GM18499 (cell line): Measurements from ENCODE around the gene TAMM41.
"Not testable (repeated sequence)": the region's sequence is repeated elsewhere in the genome, so short reads cannot be mapped to it uniquely, and the experiment has no call there.

Source experiments
- ATAC-seq: cut with Tn5 transposase; IDR thresholded peaks from one replicate; pipeline ENCODE4 v1.9.1; 2021; ENCODE audit warnings: moderate number of reproducible peaks; ENCODE audit not compliant: insufficient read depth, unreplicated experiment

Gene TAMM41

GRCh38 chr3:11818033-11818432 is 28.7 kb downstream of the TAMM41 start:
- no peak for ATAC-seq

- no peak for ATAC-seq
Observed at GRCh38 chr3:11815111-11815510, 31.6 kb downstream of the TAMM41 start.

- ATAC-seq = no peak
Observed at GRCh38 chr3:11814663-11815062, 32.0 kb downstream of the TAMM41 start.

- no peak for ATAC-seq
Observed at GRCh38 chr3:11810276-11810675, 36.4 kb downstream of the TAMM41 start.

- no peak for ATAC-seq
Observed at GRCh38 chr3:11808231-11808630, 38.5 kb downstream of the TAMM41 start.

GRCh38 chr3:11807686-11808085 is 39.0 kb downstream of the TAMM41 start:
- no peak for ATAC-seq

GRCh38 chr3:11805716-11806115 is 41.0 kb downstream of the TAMM41 start:
- ATAC-seq = no peak

GRCh38 chr3:11803977-11804892 is 42.5 kb downstream of the TAMM41 start:
- no peak for ATAC-seq

GRCh38 chr3:11799791-11800190 is 46.9 kb downstream of the TAMM41 start:
- no peak for ATAC-seq

GRCh38 chr3:11794927-11795326 is 51.8 kb downstream of the TAMM41 start:
- no peak for ATAC-seq

GRCh38 chr3:11791339-11792200 is 55.1 kb downstream of the TAMM41 start:
- no peak for ATAC-seq

GRCh38 chr3:11789412-11789811 is 57.3 kb downstream of the TAMM41 start:
- no peak for ATAC-seq

GRCh38 chr3:11784971-11785377 is 61.7 kb downstream of the TAMM41 start:
- no peak for ATAC-seq

- ATAC-seq = no peak
Observed at GRCh38 chr3:11780341-11780740, 66.3 kb downstream of the TAMM41 start.

- ATAC-seq = no peak
Observed at GRCh38 chr3:11779626-11780025, 67.1 kb downstream of the TAMM41 start.

- no peak for ATAC-seq
Observed at GRCh38 chr3:11778248-11778647, 68.4 kb downstream of the TAMM41 start.

GRCh38 chr3:11776346-11776745 is 70.3 kb downstream of the TAMM41 start:
- ATAC-seq = no peak

GRCh38 chr3:11775493-11775892 is 71.2 kb downstream of the TAMM41 start:
- ATAC-seq = no peak

GRCh38 chr3:11774296-11774877 is 72.3 kb downstream of the TAMM41 start:
- ATAC-seq = no peak

GRCh38 chr3:11771931-11772330 is 74.8 kb downstream of the TAMM41 start:
- ATAC-seq = not testable (repeated sequence)
